ENCODE results near the gene MYADML2.
A peak's percentile ranks its signal among the peaks of the same experiment; 100 is the strongest.

Gene MYADML2

DNA sequence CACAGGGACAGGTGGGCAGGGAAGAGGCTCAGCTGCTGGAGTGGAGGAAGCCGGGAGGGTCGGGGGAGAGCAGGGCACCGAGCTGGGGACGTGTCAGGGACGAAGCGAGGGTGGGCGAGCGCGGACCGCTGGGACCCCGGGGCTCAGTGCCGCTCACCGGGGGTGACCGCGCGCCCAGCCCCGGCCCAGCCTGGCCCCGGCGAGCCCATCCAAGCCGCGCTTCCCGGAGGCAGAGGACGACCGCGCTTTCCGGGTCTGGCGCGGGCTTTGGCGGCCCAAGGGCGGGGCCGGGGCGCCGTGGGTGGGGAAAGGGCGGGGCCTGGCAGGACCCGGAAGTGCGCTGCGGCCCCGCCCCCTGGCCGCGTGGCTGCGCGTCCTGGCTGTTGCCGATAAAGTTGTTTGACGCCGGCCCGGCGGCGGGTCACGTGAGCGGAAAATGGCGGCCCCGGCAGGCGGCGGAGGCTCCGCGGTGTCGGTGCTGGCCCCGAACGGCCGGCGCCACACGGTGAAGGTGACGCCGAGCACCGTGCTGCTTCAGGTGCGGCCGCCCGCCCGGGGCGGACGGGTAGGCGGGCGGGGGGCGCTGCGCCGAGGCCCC lies 30.3 kb upstream of the MYADML2 start, which contains the start of gene ASPSCR1:
ASPSCR1 (plus strand) TSS at position 419 of the 598 bp plus-strand sequence; CDS start at position 437, 18 bp downstream.
- peak; percentile 83 for DNase-seq

DNA sequence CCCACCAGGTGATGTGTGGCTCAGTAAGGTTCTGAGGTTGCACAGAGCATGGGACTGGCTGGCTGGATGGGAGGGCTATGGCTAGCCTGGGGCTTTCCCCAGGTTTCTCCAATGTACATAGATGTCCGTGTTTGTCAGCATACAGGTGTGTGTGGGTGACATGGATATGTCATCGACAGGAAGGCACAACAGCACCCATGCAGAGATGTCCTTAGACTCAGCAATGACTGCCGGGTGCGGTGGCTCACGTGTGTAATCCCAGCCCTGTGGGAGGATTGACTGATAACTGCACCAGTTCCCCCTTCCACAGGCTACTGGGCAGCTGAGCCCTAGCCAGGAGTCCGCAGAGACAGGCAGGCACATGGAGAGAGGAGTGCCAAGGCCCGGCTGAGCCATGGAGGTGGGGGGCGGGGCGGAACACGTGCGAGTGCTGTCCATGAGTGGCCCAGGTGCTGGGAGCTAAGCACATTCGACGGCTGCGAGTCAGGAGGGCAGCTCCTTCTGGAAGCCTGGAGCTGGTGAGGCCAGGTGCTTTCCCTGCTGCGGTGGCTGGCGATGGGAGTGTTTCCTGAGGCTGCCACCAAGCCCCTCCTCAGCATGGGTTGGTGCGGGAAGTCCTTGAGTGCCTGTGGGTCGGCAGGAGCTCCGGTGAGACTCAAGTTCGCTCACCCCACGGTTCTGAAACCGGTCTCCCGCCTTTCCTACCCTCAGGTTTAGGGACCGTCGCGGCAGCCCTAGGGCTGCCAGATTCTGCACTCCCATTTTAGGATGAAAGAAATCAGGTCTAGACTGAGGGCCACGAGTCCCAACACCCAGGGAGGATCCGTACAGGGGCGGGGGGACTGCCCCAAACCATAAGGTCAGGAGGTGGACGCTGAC lies 29.5 kb upstream of the MYADML2 start:
- peak; percentile 14 for DNase-seq

DNA sequence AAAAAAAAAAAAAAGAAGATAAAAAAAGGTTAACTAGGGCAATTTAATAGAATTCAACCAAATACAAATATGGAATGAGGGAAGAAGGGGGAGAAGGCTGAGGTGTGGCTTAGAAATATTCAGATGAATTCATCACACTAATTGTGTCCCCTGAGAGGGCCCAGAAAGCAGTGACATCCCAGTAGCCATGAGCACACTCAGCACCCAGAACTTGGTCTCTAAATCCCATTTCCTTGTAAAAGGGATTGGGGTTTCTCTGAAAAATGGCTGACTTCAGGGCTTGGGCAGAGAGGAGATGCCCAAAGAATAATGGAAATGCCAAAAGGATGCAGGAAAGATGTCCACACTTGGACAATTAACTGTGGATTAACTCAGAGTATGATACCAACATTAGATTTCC lies 26.4 kb upstream of the MYADML2 start:
- no peak for DNase-seq

DNA sequence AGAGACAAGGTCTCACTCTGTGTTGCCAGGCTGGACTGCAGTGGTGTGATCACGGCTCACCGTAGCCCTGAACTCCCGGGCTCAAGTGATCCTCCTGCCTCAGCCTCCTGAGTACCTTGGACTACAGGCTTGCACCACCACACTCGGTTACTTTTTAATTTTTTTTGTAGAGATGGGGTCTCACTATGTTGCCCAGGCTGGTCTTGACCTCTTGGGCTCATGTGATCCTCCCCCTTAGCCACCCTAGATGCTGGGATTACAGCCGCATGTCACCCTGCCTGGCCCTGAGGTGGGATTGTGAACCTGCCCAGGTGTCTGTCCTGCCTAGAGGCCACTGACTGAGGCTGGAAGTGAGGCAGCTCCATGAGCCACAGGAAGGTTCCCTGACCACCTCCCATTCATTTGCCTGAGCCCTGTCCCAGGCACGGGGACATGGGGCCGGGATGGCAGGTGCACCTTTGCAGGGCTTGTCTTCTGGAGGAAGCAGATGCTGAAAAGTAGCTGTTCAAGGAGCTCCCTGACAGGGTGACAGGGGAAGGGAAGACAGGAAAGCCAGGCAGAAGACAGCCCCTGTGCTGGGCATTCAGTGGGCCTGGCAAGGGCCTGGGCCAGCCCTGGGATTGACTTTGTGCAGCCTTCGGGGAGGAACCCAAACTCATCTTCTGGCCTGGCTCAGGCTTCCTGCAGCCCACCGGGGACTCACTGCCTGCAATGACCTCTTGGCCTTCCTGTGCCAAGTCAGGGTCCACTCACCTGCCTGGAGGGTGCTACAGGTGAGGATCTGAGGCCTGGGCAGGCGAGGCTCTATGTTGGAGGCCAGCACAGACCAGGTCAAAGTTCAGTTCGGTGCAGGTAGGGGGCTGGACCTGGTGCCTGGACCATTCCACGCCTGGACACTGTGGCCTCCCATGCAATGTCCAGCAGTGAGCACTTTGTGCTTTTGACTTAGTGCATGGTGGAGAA lies 22.1 kb upstream of the MYADML2 start:
- DNase-seq: no peak

DNA sequence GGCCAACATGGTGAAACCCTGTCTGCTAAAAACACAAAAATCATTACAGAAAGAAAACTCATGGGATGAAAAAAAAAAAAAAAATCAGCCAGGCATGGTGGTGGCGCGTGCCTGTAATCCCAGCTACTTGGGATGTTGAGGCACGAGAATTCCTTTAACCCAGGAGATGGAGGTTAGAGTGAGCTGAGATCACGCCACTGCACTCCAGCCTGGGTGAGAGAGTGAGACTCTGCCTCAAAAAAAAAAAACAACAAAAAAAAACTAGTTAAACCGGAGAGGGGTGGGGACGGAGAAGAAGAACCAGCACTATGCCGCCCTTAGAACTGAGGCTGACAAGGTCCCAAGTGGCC lies 21.3 kb upstream of the MYADML2 start:
- DNase-seq: no peak

DNA sequence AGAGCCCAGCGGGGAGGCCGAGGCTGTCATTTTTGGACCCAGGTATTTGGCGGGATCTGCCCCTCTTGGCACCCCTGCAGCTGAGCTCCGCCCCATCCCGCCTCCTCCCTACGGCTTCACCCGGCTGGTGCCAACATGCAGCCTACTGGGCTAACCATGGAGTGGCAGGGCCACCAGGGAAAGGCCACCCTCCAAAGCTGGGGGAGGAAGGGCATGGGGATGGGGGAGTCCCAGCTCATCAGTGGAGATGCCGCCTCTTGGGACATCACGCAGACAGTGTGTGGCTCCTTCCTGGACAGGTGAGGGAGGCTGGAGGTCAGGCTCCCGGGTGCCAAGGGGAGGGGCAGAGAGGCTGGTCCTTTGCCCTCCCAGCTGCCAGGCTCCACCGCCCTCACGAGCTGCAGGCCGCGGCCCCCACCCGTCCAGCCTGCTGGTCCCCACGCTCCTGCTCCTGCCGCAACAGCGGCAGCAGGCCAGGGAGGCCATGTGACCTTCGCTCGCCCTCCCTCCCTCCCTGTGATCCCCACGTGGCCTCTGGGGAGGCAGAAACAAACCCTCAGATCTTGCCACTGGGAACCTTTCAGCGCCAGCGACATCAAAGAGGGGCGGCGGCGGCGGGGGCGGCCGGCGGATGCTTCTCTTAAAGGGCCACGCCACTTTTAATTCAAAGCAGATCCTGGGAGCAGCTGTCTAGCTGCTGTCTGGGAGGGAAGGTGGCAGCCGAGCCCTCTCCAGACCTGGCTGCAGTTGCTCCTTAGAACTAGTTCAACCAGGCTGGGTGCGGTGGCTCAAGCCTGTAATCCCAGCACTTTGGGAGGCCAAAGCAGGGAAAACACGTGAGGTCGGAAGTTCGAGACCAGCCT lies 20.7 kb upstream of the MYADML2 start:
- DNase-seq: peak; percentile 87

DNA sequence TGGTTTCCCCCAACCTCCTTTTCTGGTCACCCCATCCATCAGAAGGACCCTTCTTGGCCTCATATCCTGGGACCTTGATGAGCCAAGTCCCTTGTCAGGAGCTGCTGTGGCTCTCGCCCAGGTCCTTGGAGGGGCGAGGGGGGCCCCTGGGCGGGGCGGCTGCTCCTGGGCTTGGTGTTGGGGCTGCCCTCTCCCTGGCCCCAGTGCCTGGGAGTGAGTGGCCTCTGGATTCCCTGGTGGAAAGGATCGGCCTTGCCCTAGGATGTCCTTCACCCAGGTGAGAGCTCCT lies 20.2 kb upstream of the MYADML2 start:
- DNase-seq: no peak

DNA sequence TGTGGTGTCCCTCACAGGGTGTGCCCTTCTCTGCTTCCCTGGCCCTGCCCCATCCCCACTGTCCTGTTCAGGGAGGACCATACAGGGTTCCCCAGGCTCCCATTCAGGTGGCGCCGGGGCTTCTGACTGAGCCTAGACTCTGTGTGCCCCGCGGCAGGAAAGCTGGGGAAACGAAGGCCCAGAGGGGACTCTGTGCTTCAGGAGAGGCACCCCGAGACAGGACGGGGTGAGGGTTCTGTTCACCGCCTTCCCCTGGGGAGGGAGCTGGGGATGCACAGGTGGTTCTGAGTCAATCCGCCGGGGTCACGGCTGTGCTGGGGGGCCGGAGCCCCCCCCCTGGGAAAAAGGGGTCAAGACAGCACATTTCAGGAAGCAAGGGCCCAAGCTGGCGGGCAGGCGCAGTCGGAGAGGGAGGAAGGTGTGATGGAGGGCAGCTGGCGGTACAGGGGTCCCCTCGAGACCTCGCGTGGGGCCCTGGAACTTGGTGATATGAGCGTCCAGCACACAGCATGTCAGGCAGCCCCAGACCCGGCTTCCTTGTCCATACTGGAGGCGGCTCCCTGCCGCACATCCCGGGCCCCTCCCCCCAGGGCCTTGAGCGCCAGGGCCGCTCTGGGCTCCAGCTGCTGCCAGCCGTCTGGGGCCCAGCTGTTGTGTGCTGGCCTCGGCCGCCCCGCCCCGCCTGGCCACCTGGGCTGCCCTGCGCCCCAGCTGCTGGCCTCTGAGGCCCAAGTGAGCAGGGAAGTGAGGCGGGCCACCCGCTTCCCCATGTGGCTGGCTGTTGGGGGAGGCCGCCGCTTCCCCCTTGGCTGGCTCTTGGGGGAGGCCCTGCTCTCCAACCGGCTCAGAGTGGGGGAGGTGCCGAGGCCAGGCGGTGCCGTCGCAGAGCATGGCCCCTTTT lies 19.6 kb upstream of the MYADML2 start:
- DNase-seq: no peak

DNA sequence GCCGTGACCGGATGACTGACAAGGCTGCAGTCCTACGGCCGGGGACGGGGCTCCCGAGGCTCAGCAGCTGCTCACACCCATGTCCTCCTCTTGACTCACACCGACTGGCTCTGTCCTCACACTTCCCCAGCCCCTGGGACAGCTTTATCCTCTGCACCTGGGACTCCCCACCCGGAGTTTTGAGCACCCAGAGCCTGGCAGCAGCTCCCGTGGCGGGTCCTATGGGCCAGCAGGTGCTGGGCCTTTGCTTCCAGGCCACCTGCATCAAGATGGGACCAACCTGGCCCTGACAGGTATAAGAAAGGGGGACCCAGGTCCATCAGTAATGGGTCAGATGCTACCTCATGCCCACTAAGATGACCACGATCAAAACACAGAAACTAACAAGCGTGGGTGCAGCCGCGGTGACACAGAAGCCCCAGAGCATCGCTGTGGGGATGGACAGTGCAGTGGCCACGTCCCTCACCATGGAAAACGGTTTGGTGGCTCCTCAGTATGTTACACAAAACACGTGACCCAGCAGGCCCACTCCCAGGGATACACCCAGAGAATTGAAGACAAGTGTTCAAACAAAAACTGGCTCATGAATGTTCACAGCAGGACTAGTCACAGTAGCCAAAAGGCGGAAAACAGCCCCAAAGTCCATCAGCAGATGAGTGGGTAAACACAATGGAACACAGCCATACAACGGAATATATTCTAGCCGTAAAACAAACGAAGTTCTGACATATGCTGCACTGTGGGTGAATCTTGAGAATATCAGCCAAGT lies 17.2 kb upstream of the MYADML2 start:
- no peak for DNase-seq

DNA sequence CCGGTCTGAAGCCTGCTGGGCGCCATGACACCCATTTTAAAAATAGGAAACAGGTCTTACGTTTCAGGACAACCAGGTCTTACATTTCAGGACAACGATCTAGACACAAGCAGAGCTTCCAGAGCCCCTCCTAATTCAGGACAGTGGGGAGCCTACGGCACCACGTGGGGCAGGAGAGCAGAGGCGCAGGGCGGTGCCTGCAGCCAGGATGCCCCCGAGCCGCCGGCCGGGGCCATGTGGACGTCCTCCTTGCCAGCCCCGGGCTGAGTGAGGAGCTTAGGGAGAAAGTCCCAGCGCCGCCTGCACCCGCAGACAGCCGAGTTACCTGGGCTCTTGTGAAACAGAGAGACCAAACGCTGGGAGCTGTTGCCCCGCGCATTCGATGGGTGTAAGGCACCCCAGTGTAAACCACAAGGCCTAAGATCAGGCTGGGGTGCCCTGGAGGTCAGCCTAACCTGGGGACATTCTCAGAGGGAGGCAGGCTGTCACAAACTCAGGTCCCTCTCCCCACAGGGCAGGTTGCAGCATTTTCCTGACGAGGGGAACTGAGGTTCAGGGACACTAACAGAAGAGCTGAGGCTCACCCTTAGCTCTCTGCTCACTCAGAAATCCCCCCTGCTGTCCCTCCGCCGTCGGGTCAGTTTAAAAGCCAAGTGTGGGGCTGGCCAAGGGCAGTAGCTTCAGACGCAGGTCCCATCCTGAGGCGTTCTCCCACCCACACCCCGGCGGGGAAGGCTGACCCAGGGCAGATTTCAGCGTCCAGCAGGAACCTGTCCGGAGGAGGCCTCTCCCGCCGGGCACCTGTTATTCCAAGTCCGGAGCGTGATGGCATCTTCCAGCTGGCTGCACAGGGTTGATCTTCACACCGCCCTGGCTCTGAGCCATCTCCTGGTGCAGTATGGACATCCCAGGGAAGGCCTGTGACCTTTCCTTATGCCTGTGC lies 15.7 kb upstream of the MYADML2 start:
- DNase-seq: no peak

DNA sequence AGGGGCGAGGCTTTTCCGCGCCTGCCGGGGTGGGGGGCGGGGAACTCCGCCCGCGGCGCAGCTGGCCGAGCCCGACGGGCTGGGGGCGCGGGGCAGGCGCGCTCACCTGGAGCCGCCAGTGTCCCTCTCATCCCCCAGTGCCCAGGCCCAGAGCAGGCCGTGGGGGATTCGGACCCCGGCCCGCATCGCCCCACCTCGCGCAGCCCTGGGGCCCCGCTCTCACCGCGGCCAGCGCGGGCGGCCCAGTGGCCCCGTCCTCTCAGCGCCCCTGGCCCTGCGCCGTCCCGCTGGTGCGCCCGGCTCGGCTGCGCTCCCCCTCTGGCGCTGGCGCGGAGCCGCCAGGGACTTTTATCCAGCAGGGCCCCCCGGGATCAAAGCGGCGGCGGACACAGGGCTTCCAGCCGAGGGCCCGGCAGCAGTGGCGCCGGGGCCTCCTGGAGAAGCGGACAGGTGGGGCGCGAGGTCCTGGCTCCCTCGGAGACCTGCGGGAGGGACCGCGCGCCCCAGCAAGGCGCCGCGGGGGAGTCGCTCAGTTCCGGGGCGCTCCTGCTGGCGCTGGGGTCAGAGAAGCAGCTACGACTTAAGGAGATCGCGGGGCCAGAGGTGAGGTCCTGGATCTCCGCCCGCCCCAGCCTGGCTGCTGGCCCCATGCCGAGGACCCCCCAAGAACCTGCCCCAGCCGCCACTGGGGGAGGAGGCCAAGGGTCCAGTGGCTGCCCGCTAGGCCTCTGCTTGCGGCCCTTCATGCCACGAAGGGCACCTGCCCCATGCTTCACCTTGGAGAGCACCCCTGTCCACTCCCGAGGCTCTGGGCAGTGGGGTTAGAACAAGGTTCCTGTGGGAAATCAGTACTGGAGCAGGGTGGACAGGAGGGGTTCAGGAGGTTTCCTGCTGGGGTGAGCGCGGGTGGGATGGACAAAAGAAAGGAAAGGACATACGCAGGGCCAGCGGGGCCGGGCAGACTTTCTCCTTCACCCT lies 14.8 kb upstream of the MYADML2 start:
- DNase-seq: no peak

DNA sequence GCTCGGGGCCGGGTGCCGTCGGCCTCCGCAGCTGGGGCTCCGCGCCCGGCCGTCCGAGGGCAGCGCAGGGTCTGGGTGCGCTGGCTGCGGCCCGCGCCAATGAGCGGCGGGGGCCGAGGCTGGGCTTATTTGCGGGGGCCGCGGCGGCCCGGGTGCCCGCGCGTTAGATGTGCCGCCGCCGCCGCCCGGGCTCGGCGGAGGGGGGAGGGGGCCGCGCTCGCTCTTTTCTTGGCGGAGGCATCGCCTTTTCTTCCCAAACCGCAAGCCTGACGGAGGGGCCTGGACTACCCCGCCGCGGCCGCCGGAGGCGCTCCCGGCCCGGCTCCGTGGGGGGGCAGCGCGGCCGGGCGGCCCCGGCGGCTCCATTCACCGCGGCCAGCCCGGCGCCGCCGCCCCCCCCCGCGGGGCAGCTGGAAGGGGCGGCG lies 14.1 kb upstream of the MYADML2 start, which contains the start of gene NOTUM:
NOTUM (minus strand) TSS at position 101 of the 425 bp plus-strand sequence. CDS start 278 bp downstream, outside the sequence.
- no peak for DNase-seq

DNA sequence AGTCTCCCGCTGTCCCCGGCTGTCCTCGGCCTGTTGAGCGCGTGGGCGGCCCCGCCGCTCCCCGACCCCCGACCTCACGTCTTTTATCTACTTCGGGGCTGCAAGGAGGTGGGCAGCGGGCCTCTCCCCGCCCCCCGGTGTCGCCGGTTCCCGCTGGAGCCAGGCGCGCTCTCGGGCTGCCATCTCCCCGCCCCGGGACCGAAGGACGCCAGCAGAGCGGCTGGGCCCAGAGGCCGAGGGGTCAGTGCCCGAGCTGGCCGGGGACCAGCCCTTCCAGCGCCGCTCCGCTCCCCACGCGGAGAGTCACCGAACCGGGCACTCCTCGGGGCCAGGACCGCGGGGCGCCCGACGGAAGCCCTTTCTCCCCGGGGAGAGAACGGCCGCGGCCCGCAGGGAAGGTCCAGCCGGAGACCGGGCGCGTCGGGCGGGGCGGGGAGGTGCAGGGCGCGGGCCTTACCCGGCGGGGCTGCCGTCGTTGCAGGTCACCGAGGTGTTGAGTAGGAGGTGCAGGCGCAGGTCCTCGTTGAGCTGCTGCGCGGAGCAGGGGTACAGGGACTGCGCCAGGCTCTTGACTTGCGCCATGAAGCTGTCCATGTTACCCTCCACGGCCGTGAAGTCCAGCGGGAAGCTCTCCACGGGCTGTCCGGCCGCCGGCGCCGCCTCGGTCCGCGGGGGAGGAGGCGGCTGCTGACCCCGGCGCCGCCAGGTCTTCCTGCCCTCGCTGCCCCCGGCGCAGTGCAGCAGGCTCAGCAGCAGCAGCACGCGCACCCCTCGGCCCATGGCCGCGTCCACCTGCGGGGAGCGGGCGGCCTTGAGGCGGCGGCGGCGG lies 13.3 kb upstream of the MYADML2 start:
- DNase-seq: peak; percentile 5

DNA sequence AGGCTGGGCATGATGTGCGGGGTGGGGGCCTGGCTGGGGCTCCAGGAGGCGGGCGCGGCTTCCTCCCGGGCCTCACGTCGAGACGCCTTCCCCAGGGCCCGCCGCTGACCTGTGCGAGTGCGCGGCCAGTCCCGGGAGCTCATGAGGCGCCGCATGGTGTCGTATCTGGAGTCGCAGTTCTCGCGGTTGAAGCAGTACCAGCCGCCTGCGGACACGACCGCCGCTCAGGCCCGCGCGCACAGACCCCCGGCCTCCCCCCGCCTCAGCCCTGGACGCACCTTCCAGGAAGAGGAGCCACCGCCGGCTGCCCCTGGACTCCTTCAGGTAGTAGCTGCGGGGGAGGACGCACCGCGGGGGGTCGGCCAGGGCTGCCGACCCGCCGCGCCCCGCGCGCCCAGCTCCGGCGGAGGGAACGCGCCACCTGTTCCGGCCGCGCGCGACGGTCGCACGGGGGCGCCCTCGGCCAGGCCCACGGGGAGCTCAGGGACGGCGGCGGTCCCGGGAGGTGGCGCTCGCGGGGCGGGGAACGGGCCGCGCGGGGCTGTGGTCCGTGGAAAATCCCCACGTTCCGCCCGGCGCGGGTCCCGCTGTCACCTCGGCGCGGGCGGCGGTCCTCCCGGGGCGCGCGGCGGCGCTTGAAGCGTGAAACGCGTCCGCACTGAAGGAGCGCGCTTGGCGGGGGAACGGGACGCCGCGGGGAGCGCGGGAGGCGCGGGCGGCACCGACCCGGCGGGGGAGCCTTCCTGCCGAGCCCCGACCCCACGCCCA lies 12.5 kb upstream of the MYADML2 start:
- peak; percentile 70 for DNase-seq

DNA sequence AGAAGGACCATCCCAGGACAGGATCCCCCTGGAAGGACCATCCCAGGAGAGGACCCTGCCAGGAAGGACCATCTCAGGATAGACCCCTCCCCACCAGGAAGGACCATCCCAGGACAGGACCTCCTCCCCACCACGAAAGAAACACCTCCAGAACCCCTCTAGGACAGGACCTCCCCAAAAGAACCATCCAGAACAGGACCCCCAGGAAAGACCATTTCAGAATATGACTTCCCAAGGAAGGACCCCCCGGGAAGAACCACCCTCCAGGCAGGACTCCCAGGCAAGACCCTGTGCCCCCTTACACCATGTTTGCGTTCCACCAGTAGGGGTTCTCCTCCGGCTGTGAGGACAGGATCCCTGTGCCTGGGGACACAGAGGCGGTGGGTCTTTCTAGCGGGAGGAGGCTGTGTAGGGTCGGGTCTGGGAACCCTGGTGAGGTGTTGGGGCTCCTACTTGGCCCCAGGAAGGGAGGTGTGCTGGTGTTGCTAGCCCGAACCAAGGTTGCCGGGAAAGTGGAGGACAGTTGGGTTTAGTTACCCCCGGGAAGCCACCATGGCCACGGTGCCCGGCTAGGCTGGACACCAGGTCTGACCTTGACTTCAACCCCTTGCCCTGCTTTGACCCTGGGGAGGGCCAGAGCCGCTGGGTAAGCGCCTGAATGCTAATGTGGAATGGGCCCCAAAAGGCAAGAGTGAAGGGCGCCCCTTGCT lies 11.8 kb upstream of the MYADML2 start:
- DNase-seq: no peak

Data from stimulated activated naive CD4-positive, alpha-beta T cell treated with Interleukin-2 at 50 U/mL for 16 hours (primary cell).